Keratinocyte (primary cell): ENCODE measurements around the gene MCTP2.

Experiments
- CTCF ChIP-seq, 3 experiments: IDR thresholded peaks in 1 of 3; conservative IDR thresholded peaks in 1 of 3; optimal IDR thresholded peaks in 1 of 3; 2 replicates in 2 of 3; 3 replicates in 1 of 3; pipeline versions ENCODE3 to v1.5.1; 2011; ENCODE audit warnings: low read length in 3 of 3, mild to moderate bottlenecking in 3 of 3, moderate library complexity in 2 of 3, control low read depth in 1 of 3, inconsistent platforms in 1 of 3; ENCODE audit not compliant: insufficient read depth in 2 of 3; ENCODE audit errors: extremely low read depth in 1 of 3
- EZH2 ChIP-seq: IDR thresholded peaks from one replicate; pipeline ENCODE4 v1.6.1; 2012; ENCODE audit warnings: inconsistent platforms, mild to moderate bottlenecking, low read length, moderate library complexity

GRCh38 chr15:94336817-94337467, 105.6 kb downstream of the MCTP2 start:
- TF ChIP-seq CTCF (optimal IDR thresholded peaks at IDR 0.05 in 1 of 3, IDR thresholded peaks at IDR 0.05 in 1 of 3, conservative IDR thresholded peaks at IDR 0.05 in 1 of 3; ENCODE audit: extremely low read depth in 1 of 3, insufficient read depth in 2 of 3, low read length in 3 of 3) (no peak), EZH2 (no peak)
